HepG2 (cell line): ENCODE measurements around the gene MRPL38. TPM values are rescaled to one million over a fixed set of nuclear protein-coding genes. Genes with fewer than 3 reads are reported as not detected.

Experiments
- DNMT1 ChIP-seq: sonication (generic); formaldehyde crosslinking; IDR thresholded peaks from 2 replicates; pipeline ENCODE4 v1.5.1; 2020; ENCODE audit warnings: mild to moderate bottlenecking, missing genetic modification reagents
- GPN1 ChIP-seq: sonication (generic); formaldehyde crosslinking; IDR thresholded peaks from 2 replicates; pipeline ENCODE4 v1.5.1; 2020; ENCODE audit warnings: missing genetic modification reagents, borderline replicate concordance
- HDAC6 ChIP-seq: fragments of 200-600 bp; sonication (generic); IDR thresholded peaks from 2 replicates; pipeline ENCODE4 v1.7.0; 2017; ENCODE audit warnings: mild to moderate bottlenecking, antibody characterized with exemption, low read length, low read depth
- IKZF4 ChIP-seq: sonication (generic); formaldehyde crosslinking; IDR thresholded peaks from 2 replicates; pipeline ENCODE4 v1.5.1; 2020; ENCODE audit warnings: borderline replicate concordance, mild to moderate bottlenecking, low read depth, missing genetic modification reagents; ENCODE audit errors: not compliant biosample characterization
- JUNB ChIP-seq: sonication (generic); formaldehyde crosslinking; IDR thresholded peaks from 2 replicates; pipeline ENCODE4 v1.8.0; 2022; ENCODE audit warnings: missing genetic modification reagents, mild to moderate bottlenecking, borderline replicate concordance
- MAF1 ChIP-seq: sonication (generic); formaldehyde crosslinking; IDR thresholded peaks from 2 replicates; pipeline ENCODE4 v1.5.0; 2020; ENCODE audit warnings: missing genetic modification reagents, borderline replicate concordance
- MEIS2 ChIP-seq: sonication (generic); formaldehyde crosslinking; IDR thresholded peaks from 2 replicates; pipeline ENCODE4 v1.9.0; 2021; ENCODE audit warnings: mild to moderate bottlenecking, missing genetic modification reagents
- PITX1 ChIP-seq: sonication (generic); formaldehyde crosslinking; IDR thresholded peaks from 2 replicates; pipeline ENCODE4 v1.5.1; 2020; ENCODE audit warnings: mild to moderate bottlenecking, missing genetic modification reagents
- SP5 ChIP-seq: IDR thresholded peaks from 2 replicates; pipeline ENCODE4 v1.6.1; 2016; ENCODE audit warnings: low read depth, borderline replicate concordance
- ZNF333 ChIP-seq: sonication (generic); formaldehyde crosslinking; IDR thresholded peaks from 2 replicates; pipeline ENCODE4 v1.4.0; 2020; ENCODE audit warnings: mild to moderate bottlenecking, missing genetic modification reagents, borderline replicate concordance
- ZNF605 ChIP-seq: sonication (generic); formaldehyde crosslinking; IDR thresholded peaks from 2 replicates; pipeline ENCODE4 v1.8.0; 2022; ENCODE audit warnings: mild to moderate bottlenecking, missing genetic modification reagents
- ZNF615 ChIP-seq: sonication (generic); formaldehyde crosslinking; IDR thresholded peaks from 2 replicates; pipeline ENCODE4 v1.5.0; 2020; ENCODE audit warnings: mild to moderate bottlenecking, missing genetic modification reagents, borderline replicate concordance
- ZNF773 ChIP-seq: sonication (generic); formaldehyde crosslinking; IDR thresholded peaks from 2 replicates; pipeline ENCODE4 v1.4.0; 2020; ENCODE audit warnings: missing genetic modification reagents, borderline replicate concordance
- ZNF776 ChIP-seq: sonication (generic); formaldehyde crosslinking; IDR thresholded peaks from 2 replicates; pipeline ENCODE4 v1.4.0; 2020; ENCODE audit warnings: mild to moderate bottlenecking, missing genetic modification reagents
- polyA plus RNA-seq, 8 experiments: library from polyadenylated mRNA; depleted of rRNA in 3 of 8; stranded (reverse) in 7 of 8; unstranded in 1 of 8; fragments of >200 nt; fragmentation: Illumina TruSeq in 4 of 8; extraction: Trizol in 4 of 8; gene quantifications; 2 replicates each; pipeline versions ENCODE4 v1.2.1 to v1.2.3, GENCODE V29; 2011 to 2016; ENCODE audit warnings: low read depth in 4 of 8, missing spikeins in 1 of 8, mixed read lengths in 1 of 8; ENCODE audit not compliant: insufficient read depth in 1 of 8
- total RNA-seq, 5 experiments: library from RNA; depleted of rRNA; stranded (reverse); fragments of >200 nt; fragmentation: Illumina TruSeq; extraction: Trizol; gene quantifications; 2 replicates each; pipeline ENCODE4 v1.2.3, GENCODE V29; 2016; ENCODE audit warnings: low read depth in 1 of 5
- TF ChIP-seq, protein P1 (sequence below): sonication (generic); formaldehyde crosslinking; IDR thresholded peaks from 2 replicates; pipeline ENCODE4 v1.4.0; 2020; ENCODE audit warnings: missing genetic modification reagents
- TF ChIP-seq, protein P2 (sequence below): sonication (generic); formaldehyde crosslinking; IDR thresholded peaks from 2 replicates; pipeline ENCODE4 v1.5.1; 2020; ENCODE audit warnings: mild to moderate bottlenecking, missing genetic modification reagents, borderline replicate concordance
- TF ChIP-seq, protein P3 (sequence below): sonication (generic); formaldehyde crosslinking; IDR thresholded peaks from 2 replicates; pipeline ENCODE4 v1.5.0; 2020; ENCODE audit warnings: missing genetic modification reagents
- TF ChIP-seq, protein P4 (sequence below): sonication (generic); formaldehyde crosslinking; IDR thresholded peaks from 2 replicates; pipeline ENCODE4 v1.8.0; 2022; ENCODE audit warnings: mild to moderate bottlenecking, missing genetic modification reagents, moderate library complexity
- TF ChIP-seq, protein P5 (sequence below): sonication (generic); formaldehyde crosslinking; IDR thresholded peaks from 2 replicates; pipeline ENCODE4 v1.4.0; 2020; ENCODE audit warnings: missing genetic modification reagents

Gene MRPL38
- total and polyA plus RNA-seq, 2 of the 13 experiments (the other 11 are each of a cell fraction or from before 2014, with no cell fraction given), result 83.7 to 125 TPM

DNA sequence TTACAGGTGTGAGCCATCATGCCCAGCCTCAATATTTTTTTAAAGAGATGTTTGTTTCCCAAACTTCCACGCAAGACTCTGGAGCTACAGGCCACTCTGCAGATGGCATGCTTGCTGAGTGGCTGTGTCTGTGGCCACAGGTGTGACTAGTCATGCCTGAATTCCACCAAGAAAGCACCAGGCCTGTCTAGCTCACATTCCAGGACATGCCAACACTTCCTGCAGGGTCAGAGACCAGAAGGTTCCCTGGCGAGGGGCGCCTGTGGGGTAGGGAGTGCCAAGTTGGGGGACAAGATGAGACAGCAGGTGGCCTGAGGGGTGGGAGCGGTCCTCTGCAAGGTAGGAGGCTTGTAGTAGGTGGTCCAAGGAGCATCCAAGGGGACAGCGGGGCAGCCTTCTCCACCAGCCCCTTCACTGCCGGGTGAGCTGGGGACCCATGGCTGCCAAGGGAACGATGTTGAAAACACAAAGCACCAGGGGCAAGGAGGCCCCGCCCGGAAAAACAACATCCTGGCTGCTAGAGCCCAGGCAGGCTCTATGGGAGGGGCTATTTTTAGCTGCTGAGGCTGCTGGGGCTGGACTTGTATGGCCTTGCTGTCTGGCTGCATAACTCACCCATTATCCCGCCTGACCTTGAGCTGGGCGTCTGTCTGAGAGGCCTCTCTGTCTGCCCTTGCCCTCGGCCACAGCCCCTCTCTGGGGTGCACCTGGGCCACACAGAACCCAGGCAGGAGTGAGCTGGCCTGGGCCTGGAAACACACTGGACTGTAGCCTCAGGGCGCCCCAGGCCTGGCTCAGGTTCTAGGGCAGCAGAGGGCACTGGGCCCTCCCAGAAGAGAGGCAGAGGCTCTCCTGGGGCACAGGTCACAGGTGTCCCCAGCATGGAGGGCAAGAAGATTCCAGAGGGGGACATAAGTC is 32.0 kb downstream of the MRPL38 start (continued):
- TF ChIP-seq, protein P1, sequence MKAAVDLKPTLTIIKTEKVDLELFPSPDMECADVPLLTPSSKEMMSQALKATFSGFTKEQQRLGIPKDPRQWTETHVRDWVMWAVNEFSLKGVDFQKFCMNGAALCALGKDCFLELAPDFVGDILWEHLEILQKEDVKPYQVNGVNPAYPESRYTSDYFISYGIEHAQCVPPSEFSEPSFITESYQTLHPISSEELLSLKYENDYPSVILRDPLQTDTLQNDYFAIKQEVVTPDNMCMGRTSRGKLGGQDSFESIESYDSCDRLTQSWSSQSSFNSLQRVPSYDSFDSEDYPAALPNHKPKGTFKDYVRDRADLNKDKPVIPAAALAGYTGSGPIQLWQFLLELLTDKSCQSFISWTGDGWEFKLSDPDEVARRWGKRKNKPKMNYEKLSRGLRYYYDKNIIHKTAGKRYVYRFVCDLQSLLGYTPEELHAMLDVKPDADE (CRISPR knock-in tag), result no peak
- TF ChIP-seq, protein P2, sequence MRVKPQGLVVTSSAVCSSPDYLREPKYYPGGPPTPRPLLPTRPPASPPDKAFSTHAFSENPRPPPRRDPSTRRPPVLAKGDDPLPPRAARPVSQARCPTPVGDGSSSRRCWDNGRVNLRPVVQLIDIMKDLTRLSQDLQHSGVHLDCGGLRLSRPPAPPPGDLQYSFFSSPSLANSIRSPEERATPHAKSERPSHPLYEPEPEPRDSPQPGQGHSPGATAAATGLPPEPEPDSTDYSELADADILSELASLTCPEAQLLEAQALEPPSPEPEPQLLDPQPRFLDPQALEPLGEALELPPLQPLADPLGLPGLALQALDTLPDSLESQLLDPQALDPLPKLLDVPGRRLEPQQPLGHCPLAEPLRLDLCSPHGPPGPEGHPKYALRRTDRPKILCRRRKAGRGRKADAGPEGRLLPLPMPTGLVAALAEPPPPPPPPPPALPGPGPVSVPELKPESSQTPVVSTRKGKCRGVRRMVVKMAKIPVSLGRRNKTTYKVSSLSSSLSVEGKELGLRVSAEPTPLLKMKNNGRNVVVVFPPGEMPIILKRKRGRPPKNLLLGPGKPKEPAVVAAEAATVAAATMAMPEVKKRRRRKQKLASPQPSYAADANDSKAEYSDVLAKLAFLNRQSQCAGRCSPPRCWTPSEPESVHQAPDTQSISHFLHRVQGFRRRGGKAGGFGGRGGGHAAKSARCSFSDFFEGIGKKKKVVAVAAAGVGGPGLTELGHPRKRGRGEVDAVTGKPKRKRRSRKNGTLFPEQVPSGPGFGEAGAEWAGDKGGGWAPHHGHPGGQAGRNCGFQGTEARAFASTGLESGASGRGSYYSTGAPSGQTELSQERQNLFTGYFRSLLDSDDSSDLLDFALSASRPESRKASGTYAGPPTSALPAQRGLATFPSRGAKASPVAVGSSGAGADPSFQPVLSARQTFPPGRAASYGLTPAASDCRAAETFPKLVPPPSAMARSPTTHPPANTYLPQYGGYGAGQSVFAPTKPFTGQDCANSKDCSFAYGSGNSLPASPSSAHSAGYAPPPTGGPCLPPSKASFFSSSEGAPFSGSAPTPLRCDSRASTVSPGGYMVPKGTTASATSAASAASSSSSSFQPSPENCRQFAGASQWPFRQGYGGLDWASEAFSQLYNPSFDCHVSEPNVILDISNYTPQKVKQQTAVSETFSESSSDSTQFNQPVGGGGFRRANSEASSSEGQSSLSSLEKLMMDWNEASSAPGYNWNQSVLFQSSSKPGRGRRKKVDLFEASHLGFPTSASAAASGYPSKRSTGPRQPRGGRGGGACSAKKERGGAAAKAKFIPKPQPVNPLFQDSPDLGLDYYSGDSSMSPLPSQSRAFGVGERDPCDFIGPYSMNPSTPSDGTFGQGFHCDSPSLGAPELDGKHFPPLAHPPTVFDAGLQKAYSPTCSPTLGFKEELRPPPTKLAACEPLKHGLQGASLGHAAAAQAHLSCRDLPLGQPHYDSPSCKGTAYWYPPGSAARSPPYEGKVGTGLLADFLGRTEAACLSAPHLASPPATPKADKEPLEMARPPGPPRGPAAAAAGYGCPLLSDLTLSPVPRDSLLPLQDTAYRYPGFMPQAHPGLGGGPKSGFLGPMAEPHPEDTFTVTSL (CRISPR knock-in tag), result peak; percentile 41; the same call in 1 of the 2 replicates
- TF ChIP-seq DNMT1 (CRISPR knock-in tag), result 0 out of 2 replicates have a peak, but pooled peaks have one; percentile 22
- no peak for TF ChIP-seq JUNB
- TF ChIP-seq, protein P3, sequence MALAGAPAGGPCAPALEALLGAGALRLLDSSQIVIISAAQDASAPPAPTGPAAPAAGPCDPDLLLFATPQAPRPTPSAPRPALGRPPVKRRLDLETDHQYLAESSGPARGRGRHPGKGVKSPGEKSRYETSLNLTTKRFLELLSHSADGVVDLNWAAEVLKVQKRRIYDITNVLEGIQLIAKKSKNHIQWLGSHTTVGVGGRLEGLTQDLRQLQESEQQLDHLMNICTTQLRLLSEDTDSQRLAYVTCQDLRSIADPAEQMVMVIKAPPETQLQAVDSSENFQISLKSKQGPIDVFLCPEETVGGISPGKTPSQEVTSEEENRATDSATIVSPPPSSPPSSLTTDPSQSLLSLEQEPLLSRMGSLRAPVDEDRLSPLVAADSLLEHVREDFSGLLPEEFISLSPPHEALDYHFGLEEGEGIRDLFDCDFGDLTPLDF (CRISPR knock-in tag), result peak; percentile 66; the same call in 1 of the 2 replicates
- peak; percentile 89 for TF ChIP-seq ZNF605 (CRISPR knock-in tag)
- no peak; the same call in 1 of the 2 replicates for TF ChIP-seq ZNF776
- TF ChIP-seq, protein P4, sequence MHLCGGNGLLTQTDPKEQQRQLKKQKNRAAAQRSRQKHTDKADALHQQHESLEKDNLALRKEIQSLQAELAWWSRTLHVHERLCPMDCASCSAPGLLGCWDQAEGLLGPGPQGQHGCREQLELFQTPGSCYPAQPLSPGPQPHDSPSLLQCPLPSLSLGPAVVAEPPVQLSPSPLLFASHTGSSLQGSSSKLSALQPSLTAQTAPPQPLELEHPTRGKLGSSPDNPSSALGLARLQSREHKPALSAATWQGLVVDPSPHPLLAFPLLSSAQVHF (CRISPR knock-in tag), result no peak
- TF ChIP-seq MAF1, result peak; percentile 51; the same call in 1 of the 2 replicates
- TF ChIP-seq, protein P5, sequence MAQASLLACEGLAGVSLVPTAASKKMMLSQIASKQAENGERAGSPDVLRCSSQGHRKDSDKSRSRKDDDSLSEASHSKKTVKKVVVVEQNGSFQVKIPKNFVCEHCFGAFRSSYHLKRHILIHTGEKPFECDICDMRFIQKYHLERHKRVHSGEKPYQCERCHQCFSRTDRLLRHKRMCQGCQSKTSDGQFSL, result peak; percentile 80; the same call in 1 of the 2 replicates
- TF ChIP-seq IKZF4 (CRISPR knock-in tag), result no peak
- TF ChIP-seq MEIS2 (CRISPR knock-in tag), result peak; percentile 89; the same call in 1 of the 2 replicates
- no peak for TF ChIP-seq GPN1
- no peak; the same call in 1 of the 2 replicates for TF ChIP-seq ZNF333 (CRISPR knock-in tag)
- TF ChIP-seq PITX1 (CRISPR knock-in tag), result peak; percentile 95
- TF ChIP-seq ZNF773 (CRISPR knock-in tag), result no peak
- peak; percentile 96 for TF ChIP-seq SP5 (CRISPR knock-in tag)
- no peak for TF ChIP-seq ZNF615 (CRISPR knock-in tag)
- no peak for TF ChIP-seq HDAC6
